Uterus (tissue), 2 donors: ENCODE data around the gene HLF.

ENCODE experiments used
- CTCF ChIP-seq, 4 experiments: fragments of 200-600 bp in 2 of 4; fragments of 450-650 bp in 2 of 4; sonication (generic) in 2 of 4; IDR thresholded peaks; one replicate each; pipeline ENCODE4 v1.5.1; 2016 to 2019; ENCODE audit warnings: antibody characterized with exemption in 4 of 4, mild to moderate bottlenecking in 2 of 4, moderate library complexity in 1 of 4
- POLR2A ChIP-seq, 2 donors: fragments of 450-650 bp; IDR thresholded peaks; one replicate each; pipeline ENCODE4 v1.6.1; 2016; ENCODE audit warnings: antibody characterized with exemption in 2 of 2, mild to moderate bottlenecking in 1 of 2, moderate library complexity in 1 of 2

GRCh38 chr17:55265311-55266021 is 706 bp downstream of the HLF start:
- no peak for TF ChIP-seq CTCF (IDR thresholded peaks at IDR 0.05)
- TF ChIP-seq POLR2A (IDR thresholded peaks at IDR 0.05): no peak
